Measurements from ENCODE around the gene OR2B2.
"Not testable (repeated sequence)": the region's sequence is repeated elsewhere in the genome, so short reads cannot be mapped to it uniquely, and the experiment has no call there.

Gene OR2B2

GRCh38 chr6:27911956-27912446 is at the start of gene OR2B2:
TSS of gene OR2B2 (minus strand) at chr6:27912396. CDS start at chr6:27912319, 77 bp downstream.
- TF ChIP-seq CTCF (IDR thresholded peaks at IDR 0.05; ENCODE audit: extremely low read depth, insufficient read depth, missing control alignments) = no peak
- in situ Hi-C loops (cut with MboI; ENCODE audit: low pct_unique_long_range_greater_than_20kb, low sequenced_read_pairs, unreplicated experiment) = no loop called here
- no peak for DNase-seq (ENCODE audit: low spot score)

- in situ Hi-C loops (cut with MboI; ENCODE audit: low pct_unique_long_range_greater_than_20kb, low sequenced_read_pairs, unreplicated experiment) = no loop called here
- DNase-seq (ENCODE audit: low spot score) = no peak
- no peak for TF ChIP-seq CTCF (IDR thresholded peaks at IDR 0.05; ENCODE audit: extremely low read depth, insufficient read depth, missing control alignments)
Measured at GRCh38 chr6:27957516-27957915, 45.3 kb upstream of the OR2B2 start.

- no peak for TF ChIP-seq CTCF (IDR thresholded peaks at IDR 0.05; ENCODE audit: extremely low read depth, insufficient read depth, missing control alignments)
- in situ Hi-C loops (cut with MboI; ENCODE audit: low pct_unique_long_range_greater_than_20kb, low sequenced_read_pairs, unreplicated experiment) = no loop called here
Measured at GRCh38 chr6:27956941-27957340, 44.7 kb upstream of the OR2B2 start, which contains the start of gene OR2B6. TSS of gene OR2B6 (plus strand) at chr6:27957241. CDS start at chr6:27957241, 0 bp downstream.

GRCh38 chr6:27951040-27951439 is 38.8 kb upstream of the OR2B2 start:
- in situ Hi-C loops (cut with MboI; ENCODE audit: low pct_unique_long_range_greater_than_20kb, low sequenced_read_pairs, unreplicated experiment) = no loop called here
- DNase-seq (ENCODE audit: low spot score) = no peak
- TF ChIP-seq CTCF (IDR thresholded peaks at IDR 0.05; ENCODE audit: extremely low read depth, insufficient read depth, missing control alignments) = no peak

More at GRCh38 chr6:27956941-27957340, 44.7 kb upstream of the OR2B2 start, which contains the start of gene OR2B6:
- DNase-seq (ENCODE audit: low spot score) = no peak

- TF ChIP-seq CTCF (IDR thresholded peaks at IDR 0.05; ENCODE audit: extremely low read depth, insufficient read depth, missing control alignments) = no peak
Measured at GRCh38 chr6:27948237-27948636, 36.0 kb upstream of the OR2B2 start.

GRCh38 chr6:27943072-27943471 is 30.9 kb upstream of the OR2B2 start:
- DNase-seq (ENCODE audit: low spot score); in situ Hi-C loops (cut with MboI; ENCODE audit: low pct_unique_long_range_greater_than_20kb, low sequenced_read_pairs, unreplicated experiment): not testable (repeated sequence)

More at GRCh38 chr6:27948237-27948636, 36.0 kb upstream of the OR2B2 start:
- in situ Hi-C loops (cut with MboI; ENCODE audit: low pct_unique_long_range_greater_than_20kb, low sequenced_read_pairs, unreplicated experiment) = no loop called here
- no peak for DNase-seq (ENCODE audit: low spot score)

GRCh38 chr6:27940766-27941165 is 28.6 kb upstream of the OR2B2 start:
- in situ Hi-C loops (cut with MboI; ENCODE audit: low pct_unique_long_range_greater_than_20kb, low sequenced_read_pairs, unreplicated experiment) = no loop called here
- DNase-seq (ENCODE audit: low spot score) = no peak
- TF ChIP-seq CTCF (IDR thresholded peaks at IDR 0.05; ENCODE audit: extremely low read depth, insufficient read depth, missing control alignments) = no peak
